ENCODE data around the gene THPO. TPM values are rescaled to one million over a fixed set of nuclear protein-coding genes. Genes with fewer than 3 reads are reported as not detected.
A peak's percentile ranks its signal among the peaks of the same experiment; 100 is the strongest.

Gene THPO
- total RNA-seq, 1 donor from 2014 or later, result 2.3 TPM

- peaks cover 3% of the 10 kb centered on the region for H3K9me3 Mint-ChIP-seq
- no peaks in the 10 kb centered on the region for H3K4me1 ChIP-seq
- H3K9ac ChIP-seq, result no peak overlapping the region
- DNase-seq (ENCODE audit: low spot score), result no peak
- H3K27ac Mint-ChIP-seq, result no peak overlapping the region
- no peaks in the 10 kb centered on the region for H3K27me3 ChIP-seq
- peaks cover 18% of the 10 kb centered on the region for H3K27me3 Mint-ChIP-seq (ENCODE audit: insufficient read depth, low read depth)
- no peak overlapping the region for H3K27ac ChIP-seq
- H3F3A ChIP-seq (ENCODE audit: low read depth), result no peaks in the 10 kb centered on the region
- H2AFZ ChIP-seq (replicated peaks), result no peak overlapping the region
- TF ChIP-seq CTCF (IDR thresholded peaks at IDR 0.05) (no peak), EZH2phosphoT487 (IDR thresholded peaks at IDR 0.05) (no peak), EZH2 (IDR thresholded peaks at IDR 0.05) (no peak)
- H3K36me3 ChIP-seq, result no peaks in the 10 kb centered on the region
- peaks cover 2% of the 10 kb centered on the region for H3K4me1 Mint-ChIP-seq
- H3K4me3 ChIP-seq, result no peak overlapping the region
- H3K4me2 ChIP-seq, result no peak overlapping the region
- no peak overlapping the region for H3K4me3 Mint-ChIP-seq
- no peaks in the 10 kb centered on the region for H3K79me2 ChIP-seq (ENCODE audit: low read depth)
- no peaks in the 10 kb centered on the region for H3K9me3 ChIP-seq (ENCODE audit: low read depth)
- H3K36me3 Mint-ChIP-seq, result no peaks in the 10 kb centered on the region
- H4K20me1 ChIP-seq (ENCODE audit: low read depth), result no peaks in the 10 kb centered on the region
Observed at GRCh38 chr3:184391266-184391665, 13.3 kb upstream of the THPO start.

GRCh38 chr3:184389935-184390528 is 12.0 kb upstream of the THPO start:
- Histone ChIP-seq H3K9me3 (ENCODE audit: low read depth) (no peaks in the 10 kb centered on the region), H3K27me3 (no peaks in the 10 kb centered on the region), H3K79me2 (ENCODE audit: low read depth) (no peaks in the 10 kb centered on the region), H3K27ac (no peak overlapping the region), H3K4me2 (no peak overlapping the region), H2AFZ (replicated peaks) (no peak overlapping the region), H4K20me1 (ENCODE audit: low read depth) (no peaks in the 10 kb centered on the region), H3K4me3 (no peak overlapping the region), H3F3A (ENCODE audit: low read depth) (no peaks in the 10 kb centered on the region), H3K4me1 (no peaks in the 10 kb centered on the region), H3K36me3 (no peaks in the 10 kb centered on the region), H3K9ac (no peak overlapping the region)
- Mint-ChIP-seq H3K4me1 (peaks cover 2% of the 10 kb centered on the region), H3K4me3 (no peak overlapping the region), H3K27ac (peak overlapping the region; percentile 72), H3K9me3 (peaks cover 3% of the 10 kb centered on the region), H3K36me3 (no peaks in the 10 kb centered on the region), H3K27me3 (ENCODE audit: insufficient read depth, low read depth) (peaks cover 20% of the 10 kb centered on the region)
- DNase-seq (ENCODE audit: low spot score), result no peak
- TF ChIP-seq EZH2 (IDR thresholded peaks at IDR 0.05), result no peak
- no peak for TF ChIP-seq CTCF (IDR thresholded peaks at IDR 0.05)
- no peak for TF ChIP-seq EZH2phosphoT487 (IDR thresholded peaks at IDR 0.05)

- no peak overlapping the region for H2AFZ ChIP-seq (replicated peaks)
- no peak overlapping the region for H3K4me2 ChIP-seq
- H3K9me3 Mint-ChIP-seq, result peaks cover 3% of the 10 kb centered on the region
- peaks cover 22% of the 10 kb centered on the region for H3K27me3 Mint-ChIP-seq (ENCODE audit: insufficient read depth, low read depth)
- no peak for TF ChIP-seq EZH2 (IDR thresholded peaks at IDR 0.05)
- no peak for TF ChIP-seq EZH2phosphoT487 (IDR thresholded peaks at IDR 0.05)
- no peak for TF ChIP-seq CTCF (IDR thresholded peaks at IDR 0.05)
- no peak for DNase-seq (ENCODE audit: low spot score)
- no peaks in the 10 kb centered on the region for H3K36me3 ChIP-seq
- H3K27ac ChIP-seq, result no peak overlapping the region
- no peak overlapping the region for H3K4me3 ChIP-seq
- no peaks in the 10 kb centered on the region for H3K27me3 ChIP-seq
- no peaks in the 10 kb centered on the region for H3K79me2 ChIP-seq (ENCODE audit: low read depth)
- no peak overlapping the region for H3K4me3 Mint-ChIP-seq
- no peaks in the 10 kb centered on the region for H3K9me3 ChIP-seq (ENCODE audit: low read depth)
- peaks cover 2% of the 10 kb centered on the region for H3K4me1 Mint-ChIP-seq
- no peaks in the 10 kb centered on the region for H4K20me1 ChIP-seq (ENCODE audit: low read depth)
- H3K27ac Mint-ChIP-seq, result no peak overlapping the region
- H3K36me3 Mint-ChIP-seq, result no peaks in the 10 kb centered on the region
- no peaks in the 10 kb centered on the region for H3F3A ChIP-seq (ENCODE audit: low read depth)
- no peaks in the 10 kb centered on the region for H3K4me1 ChIP-seq
- no peak overlapping the region for H3K9ac ChIP-seq
Observed at GRCh38 chr3:184389384-184389783, 11.4 kb upstream of the THPO start.

Data from neural progenitor cell (in vitro differentiated cells).